Eye (tissue), 1 donor: ENCODE data around the gene TAS2R41.

Experiments
- DNase-seq: peaks from one replicate; pipeline ENCODE4 v3.0.0-alpha.2; 2015

TAS2R41 gene

GRCh38 chr7:143477501-143478150, at the start of gene TAS2R41:
TSS of gene TAS2R41 (plus strand) at chr7:143477873. CDS start at chr7:143477873, 0 bp downstream.
- DNase-seq = no peak

- no peak for DNase-seq
Observed at GRCh38 chr7:143429770-143430698, 47.6 kb upstream of the TAS2R41 start.

GRCh38 chr7:143431109-143431508, 46.6 kb upstream of the TAS2R41 start:
- DNase-seq = no peak

GRCh38 chr7:143433759-143434158, 43.9 kb upstream of the TAS2R41 start:
- DNase-seq = no peak

- DNase-seq = peak; percentile 27
Observed at GRCh38 chr7:143434660-143435059, 43.0 kb upstream of the TAS2R41 start.

- no peak for DNase-seq
Observed at GRCh38 chr7:143435266-143435665, 42.4 kb upstream of the TAS2R41 start.

- DNase-seq = no peak
Observed at GRCh38 chr7:143436325-143436946, 41.2 kb upstream of the TAS2R41 start.

GRCh38 chr7:143437578-143437977, 40.1 kb upstream of the TAS2R41 start:
- DNase-seq = no peak

- no peak for DNase-seq
Observed at GRCh38 chr7:143439866-143440265, 37.8 kb upstream of the TAS2R41 start.

GRCh38 chr7:143443153-143443552, 34.5 kb upstream of the TAS2R41 start, which contains the start of gene TAS2R60:
TSS of gene TAS2R60 (plus strand) at chr7:143443453. CDS start at chr7:143443453, 0 bp downstream.
- DNase-seq = no peak

GRCh38 chr7:143444063-143444782, 33.5 kb upstream of the TAS2R41 start:
- no peak for DNase-seq

- DNase-seq = no peak
Observed at GRCh38 chr7:143444785-143445184, 32.9 kb upstream of the TAS2R41 start.

- peak; percentile 42 for DNase-seq
Observed at GRCh38 chr7:143447466-143447865, 30.2 kb upstream of the TAS2R41 start.

GRCh38 chr7:143448429-143448828, 29.2 kb upstream of the TAS2R41 start:
- DNase-seq = no peak

GRCh38 chr7:143449793-143450192, 27.9 kb upstream of the TAS2R41 start:
- no peak for DNase-seq

GRCh38 chr7:143451122-143451521, 26.6 kb upstream of the TAS2R41 start:
- peak; percentile 10 for DNase-seq

GRCh38 chr7:143451746-143452145, 25.9 kb upstream of the TAS2R41 start:
- no peak for DNase-seq

- DNase-seq = no peak
Observed at GRCh38 chr7:143452495-143452894, 25.2 kb upstream of the TAS2R41 start.

- no peak for DNase-seq
Observed at GRCh38 chr7:143454091-143454680, 23.5 kb upstream of the TAS2R41 start.

- no peak for DNase-seq
Observed at GRCh38 chr7:143455491-143455890, 22.2 kb upstream of the TAS2R41 start.

GRCh38 chr7:143455942-143456341, 21.7 kb upstream of the TAS2R41 start:
- DNase-seq = no peak
